Measurements from ENCODE around the gene BNIPL. TPM values are rescaled to one million over a fixed set of nuclear protein-coding genes. Genes with fewer than 3 reads are reported as not detected.

Gene BNIPL
- total and polyA plus RNA-seq, 2 of the 13 experiments (the other 11 are each of a cell fraction or from before 2014, with no cell fraction given): 0.40 to 1.1 TPM

DNA sequence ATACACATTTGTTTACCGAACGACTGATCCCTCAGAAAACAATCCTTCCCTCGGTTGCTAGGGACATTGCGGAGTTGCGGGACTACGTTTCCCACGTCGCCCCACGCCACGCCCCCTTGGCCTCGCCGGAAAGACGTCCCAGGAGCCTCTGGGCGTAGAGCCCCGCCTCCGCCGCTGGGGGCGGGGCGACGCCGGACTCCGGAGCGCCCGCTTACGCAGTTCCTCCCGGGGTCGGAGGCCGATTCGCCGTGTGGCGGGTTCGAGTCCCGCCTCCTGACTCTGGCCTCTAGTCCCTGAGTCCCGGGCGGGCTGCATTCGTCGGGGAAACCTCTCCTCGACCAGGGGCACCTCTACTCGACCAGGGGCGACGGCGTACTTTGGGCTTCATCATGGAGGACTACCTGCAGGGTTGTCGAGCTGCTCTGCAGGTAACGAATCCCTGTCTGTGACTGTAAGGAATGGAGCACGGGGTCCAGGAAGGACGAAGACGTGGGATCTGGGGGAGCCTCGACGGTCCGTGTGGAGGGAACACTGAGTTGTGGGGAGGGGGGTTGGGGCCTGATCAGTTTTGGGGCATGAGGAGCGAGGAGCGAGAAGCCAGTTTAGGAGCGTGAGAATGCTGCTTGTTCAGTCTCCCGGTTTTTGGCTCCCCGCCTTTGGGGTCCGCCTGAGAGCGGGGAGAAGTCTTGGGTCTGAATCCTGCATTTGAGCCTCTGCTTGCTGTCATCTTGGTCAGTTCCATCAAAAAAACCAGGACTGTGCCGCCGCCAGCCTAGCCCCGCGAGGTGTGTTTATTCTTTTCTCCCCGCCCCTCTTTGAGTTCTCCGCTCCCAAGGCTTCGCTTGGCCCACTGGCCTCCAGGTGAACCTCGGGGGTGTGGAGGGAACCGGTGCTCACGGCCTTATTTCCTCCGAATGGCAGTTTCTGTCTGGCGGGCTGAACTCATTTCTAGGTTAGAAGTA lies 27.9 kb upstream of the BNIPL start, which contains the start of gene PRUNE1 (continued):
- TF ChIP-seq, protein P1, sequence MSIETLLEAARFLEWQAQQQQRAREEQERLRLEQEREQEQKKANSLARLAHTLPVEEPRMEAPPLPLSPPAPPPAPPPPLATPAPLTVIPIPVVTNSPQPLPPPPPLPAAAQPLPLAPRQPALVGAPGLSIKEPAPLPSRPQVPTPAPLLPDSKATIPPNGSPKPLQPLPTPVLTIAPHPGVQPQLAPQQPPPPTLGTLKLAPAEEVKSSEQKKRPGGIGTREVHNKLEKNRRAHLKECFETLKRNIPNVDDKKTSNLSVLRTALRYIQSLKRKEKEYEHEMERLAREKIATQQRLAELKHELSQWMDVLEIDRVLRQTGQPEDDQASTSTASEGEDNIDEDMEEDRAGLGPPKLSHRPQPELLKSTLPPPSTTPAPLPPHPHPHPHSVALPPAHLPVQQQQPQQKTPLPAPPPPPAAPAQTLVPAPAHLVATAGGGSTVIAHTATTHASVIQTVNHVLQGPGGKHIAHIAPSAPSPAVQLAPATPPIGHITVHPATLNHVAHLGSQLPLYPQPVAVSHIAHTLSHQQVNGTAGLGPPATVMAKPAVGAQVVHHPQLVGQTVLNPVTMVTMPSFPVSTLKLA (IDR thresholded peaks at IDR 0.05): peak; percentile 27; the same call in 1 of the 2 replicates
- no peak for TF ChIP-seq ZNF124 (CRISPR knock-in tag; IDR thresholded peaks at IDR 0.05)
- TF ChIP-seq GTF2F1 (IDR thresholded peaks at IDR 0.05; ENCODE audit: low read length): no peak
- no peak for TF ChIP-seq POLR2AphosphoS2 (IDR thresholded peaks at IDR 0.05; ENCODE audit: low read depth, low read length)
- TF ChIP-seq NFE2L2 (IDR thresholded peaks at IDR 0.05; ENCODE audit: low read length): no peak
- no peak for TF ChIP-seq YEATS2 (CRISPR knock-in tag; IDR thresholded peaks at IDR 0.05; ENCODE audit: borderline replicate concordance)
- TF ChIP-seq ZNF101 (CRISPR knock-in tag; IDR thresholded peaks at IDR 0.05; ENCODE audit: borderline replicate concordance, low read depth): no peak
- no peak for TF ChIP-seq THYN1 (CRISPR knock-in tag; IDR thresholded peaks at IDR 0.05; ENCODE audit: borderline replicate concordance, low read depth)
- no peak; the same call in 1 of the 2 replicates for TF ChIP-seq KDM5B (CRISPR knock-in tag; IDR thresholded peaks at IDR 0.05; ENCODE audit: borderline replicate concordance)
- TF ChIP-seq, protein P2, sequence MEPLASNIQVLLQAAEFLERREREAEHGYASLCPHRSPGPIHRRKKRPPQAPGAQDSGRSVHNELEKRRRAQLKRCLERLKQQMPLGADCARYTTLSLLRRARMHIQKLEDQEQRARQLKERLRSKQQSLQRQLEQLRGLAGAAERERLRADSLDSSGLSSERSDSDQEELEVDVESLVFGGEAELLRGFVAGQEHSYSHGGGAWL (CRISPR knock-in tag; IDR thresholded peaks at IDR 0.05): peak; percentile 16; the same call in 1 of the 2 replicates
- peak; percentile 89 for TF ChIP-seq BORCS8-MEF2B (CRISPR knock-in tag; IDR thresholded peaks at IDR 0.05)
- no peak for TF ChIP-seq HNRNPK (IDR thresholded peaks at IDR 0.05; ENCODE audit: low read depth, low read length, poor library complexity, severe bottlenecking)
- TF ChIP-seq, protein P3, sequence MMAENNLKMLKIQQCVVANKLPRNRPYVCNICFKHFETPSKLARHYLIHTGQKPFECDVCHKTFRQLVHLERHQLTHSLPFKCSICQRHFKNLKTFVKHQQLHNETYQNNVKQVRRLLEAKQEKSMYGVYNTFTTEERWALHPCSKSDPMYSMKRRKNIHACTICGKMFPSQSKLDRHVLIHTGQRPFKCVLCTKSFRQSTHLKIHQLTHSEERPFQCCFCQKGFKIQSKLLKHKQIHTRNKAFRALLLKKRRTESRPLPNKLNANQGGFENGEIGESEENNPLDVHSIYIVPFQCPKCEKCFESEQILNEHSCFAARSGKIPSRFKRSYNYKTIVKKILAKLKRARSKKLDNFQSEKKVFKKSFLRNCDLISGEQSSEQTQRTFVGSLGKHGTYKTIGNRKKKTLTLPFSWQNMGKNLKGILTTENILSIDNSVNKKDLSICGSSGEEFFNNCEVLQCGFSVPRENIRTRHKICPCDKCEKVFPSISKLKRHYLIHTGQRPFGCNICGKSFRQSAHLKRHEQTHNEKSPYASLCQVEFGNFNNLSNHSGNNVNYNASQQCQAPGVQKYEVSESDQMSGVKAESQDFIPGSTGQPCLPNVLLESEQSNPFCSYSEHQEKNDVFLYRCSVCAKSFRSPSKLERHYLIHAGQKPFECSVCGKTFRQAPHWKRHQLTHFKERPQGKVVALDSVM (CRISPR knock-in tag; IDR thresholded peaks at IDR 0.05): peak; percentile 82
- TF ChIP-seq, protein P4, sequence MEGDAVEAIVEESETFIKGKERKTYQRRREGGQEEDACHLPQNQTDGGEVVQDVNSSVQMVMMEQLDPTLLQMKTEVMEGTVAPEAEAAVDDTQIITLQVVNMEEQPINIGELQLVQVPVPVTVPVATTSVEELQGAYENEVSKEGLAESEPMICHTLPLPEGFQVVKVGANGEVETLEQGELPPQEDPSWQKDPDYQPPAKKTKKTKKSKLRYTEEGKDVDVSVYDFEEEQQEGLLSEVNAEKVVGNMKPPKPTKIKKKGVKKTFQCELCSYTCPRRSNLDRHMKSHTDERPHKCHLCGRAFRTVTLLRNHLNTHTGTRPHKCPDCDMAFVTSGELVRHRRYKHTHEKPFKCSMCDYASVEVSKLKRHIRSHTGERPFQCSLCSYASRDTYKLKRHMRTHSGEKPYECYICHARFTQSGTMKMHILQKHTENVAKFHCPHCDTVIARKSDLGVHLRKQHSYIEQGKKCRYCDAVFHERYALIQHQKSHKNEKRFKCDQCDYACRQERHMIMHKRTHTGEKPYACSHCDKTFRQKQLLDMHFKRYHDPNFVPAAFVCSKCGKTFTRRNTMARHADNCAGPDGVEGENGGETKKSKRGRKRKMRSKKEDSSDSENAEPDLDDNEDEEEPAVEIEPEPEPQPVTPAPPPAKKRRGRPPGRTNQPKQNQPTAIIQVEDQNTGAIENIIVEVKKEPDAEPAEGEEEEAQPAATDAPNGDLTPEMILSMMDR (CRISPR knock-in tag; IDR thresholded peaks at IDR 0.05): no peak
- TF ChIP-seq TMF1 (CRISPR knock-in tag; IDR thresholded peaks at IDR 0.05; ENCODE audit: low read depth): peak; percentile 28; the same call in 1 of the 2 replicates
- TF ChIP-seq TGIF2 (CRISPR knock-in tag; IDR thresholded peaks at IDR 0.05): peak; percentile 13; the same call in 1 of the 2 replicates
- TF ChIP-seq NFKB2 (CRISPR knock-in tag; IDR thresholded peaks at IDR 0.05; ENCODE audit: borderline replicate concordance): peak; percentile 64; the same call in 1 of the 2 replicates
- no peak for TF ChIP-seq HMG20A (CRISPR knock-in tag; IDR thresholded peaks at IDR 0.05; ENCODE audit: borderline replicate concordance)
- TF ChIP-seq, protein P5, sequence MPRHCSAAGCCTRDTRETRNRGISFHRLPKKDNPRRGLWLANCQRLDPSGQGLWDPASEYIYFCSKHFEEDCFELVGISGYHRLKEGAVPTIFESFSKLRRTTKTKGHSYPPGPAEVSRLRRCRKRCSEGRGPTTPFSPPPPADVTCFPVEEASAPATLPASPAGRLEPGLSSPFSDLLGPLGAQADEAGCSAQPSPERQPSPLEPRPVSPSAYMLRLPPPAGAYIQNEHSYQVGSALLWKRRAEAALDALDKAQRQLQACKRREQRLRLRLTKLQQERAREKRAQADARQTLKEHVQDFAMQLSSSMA (CRISPR knock-in tag; IDR thresholded peaks at IDR 0.05): no peak
- TF ChIP-seq, protein P6, sequence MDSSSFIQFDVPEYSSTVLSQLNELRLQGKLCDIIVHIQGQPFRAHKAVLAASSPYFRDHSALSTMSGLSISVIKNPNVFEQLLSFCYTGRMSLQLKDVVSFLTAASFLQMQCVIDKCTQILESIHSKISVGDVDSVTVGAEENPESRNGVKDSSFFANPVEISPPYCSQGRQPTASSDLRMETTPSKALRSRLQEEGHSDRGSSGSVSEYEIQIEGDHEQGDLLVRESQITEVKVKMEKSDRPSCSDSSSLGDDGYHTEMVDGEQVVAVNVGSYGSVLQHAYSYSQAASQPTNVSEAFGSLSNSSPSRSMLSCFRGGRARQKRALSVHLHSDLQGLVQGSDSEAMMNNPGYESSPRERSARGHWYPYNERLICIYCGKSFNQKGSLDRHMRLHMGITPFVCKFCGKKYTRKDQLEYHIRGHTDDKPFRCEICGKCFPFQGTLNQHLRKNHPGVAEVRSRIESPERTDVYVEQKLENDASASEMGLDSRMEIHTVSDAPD (CRISPR knock-in tag; IDR thresholded peaks at IDR 0.05): peak; percentile 62; the same call in 1 of the 2 replicates
